ENCODE measurements around the gene CNMD. TPM values are rescaled to one million over a fixed set of nuclear protein-coding genes. Genes with fewer than 3 reads are reported as not detected.

The CNMD gene
- total RNA-seq, 2 experiments from 2014 or later = not detected

GRCh38 chr13:52677823-52678222 lies 61.8 kb downstream of the CNMD start:
- no peaks in the 10 kb centered on the region for H3K4me1 Mint-ChIP-seq (ENCODE audit: low read depth)
- ChIA-PET POLR2A (no interaction called here), CTCF (interaction anchor here (1.4 to 2.0 kb wide), 2 partner anchors 13 to 131 kb away, joined by 4 to 11 read pairs; no protein-coding TSS in a partner anchor)
- DNase-seq (no peak), ATAC-seq (no peak)
- no peaks in the 10 kb centered on the region for H3K27me3 Mint-ChIP-seq
- no peaks in the 10 kb centered on the region for H3K9me3 Mint-ChIP-seq
- intact Hi-C loops (cut with micrococcal nuclease) = no loop called here
- H3K36me3 Mint-ChIP-seq (ENCODE audit: low read depth) = peaks cover 19% of the 10 kb centered on the region
- H3K4me3 Mint-ChIP-seq = no peak overlapping the region
- TF ChIP-seq, protein P1, sequence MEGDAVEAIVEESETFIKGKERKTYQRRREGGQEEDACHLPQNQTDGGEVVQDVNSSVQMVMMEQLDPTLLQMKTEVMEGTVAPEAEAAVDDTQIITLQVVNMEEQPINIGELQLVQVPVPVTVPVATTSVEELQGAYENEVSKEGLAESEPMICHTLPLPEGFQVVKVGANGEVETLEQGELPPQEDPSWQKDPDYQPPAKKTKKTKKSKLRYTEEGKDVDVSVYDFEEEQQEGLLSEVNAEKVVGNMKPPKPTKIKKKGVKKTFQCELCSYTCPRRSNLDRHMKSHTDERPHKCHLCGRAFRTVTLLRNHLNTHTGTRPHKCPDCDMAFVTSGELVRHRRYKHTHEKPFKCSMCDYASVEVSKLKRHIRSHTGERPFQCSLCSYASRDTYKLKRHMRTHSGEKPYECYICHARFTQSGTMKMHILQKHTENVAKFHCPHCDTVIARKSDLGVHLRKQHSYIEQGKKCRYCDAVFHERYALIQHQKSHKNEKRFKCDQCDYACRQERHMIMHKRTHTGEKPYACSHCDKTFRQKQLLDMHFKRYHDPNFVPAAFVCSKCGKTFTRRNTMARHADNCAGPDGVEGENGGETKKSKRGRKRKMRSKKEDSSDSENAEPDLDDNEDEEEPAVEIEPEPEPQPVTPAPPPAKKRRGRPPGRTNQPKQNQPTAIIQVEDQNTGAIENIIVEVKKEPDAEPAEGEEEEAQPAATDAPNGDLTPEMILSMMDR (IDR thresholded peaks at IDR 0.05) = no peak
- no peak overlapping the region for H3K27ac Mint-ChIP-seq

DNA sequence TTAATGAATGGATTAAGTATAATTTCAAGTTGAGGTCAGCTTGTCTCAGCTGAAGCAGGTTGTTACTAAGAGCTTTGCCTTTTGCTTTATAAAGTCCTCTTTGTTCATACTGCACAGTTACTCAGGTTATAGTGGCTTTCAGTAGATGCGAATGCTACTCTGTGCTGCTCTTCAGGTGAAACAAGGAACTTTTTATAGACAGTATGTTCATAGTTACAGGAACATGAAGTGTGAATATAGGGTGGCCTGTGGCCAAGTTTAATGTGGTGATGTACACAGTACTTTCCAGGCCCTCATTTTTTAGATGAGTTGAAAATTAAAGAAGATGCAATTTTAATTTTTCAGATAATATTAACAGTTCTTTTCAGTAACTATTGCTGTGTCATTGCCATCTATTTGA lies 66.2 kb downstream of the CNMD start:
- Mint-ChIP-seq H3K27ac (no peak overlapping the region), H3K4me3 (no peak overlapping the region), H3K27me3 (no peaks in the 10 kb centered on the region), H3K4me1 (ENCODE audit: low read depth) (no peaks in the 10 kb centered on the region), H3K9me3 (no peaks in the 10 kb centered on the region), H3K36me3 (ENCODE audit: low read depth) (peaks cover 16% of the 10 kb centered on the region)
- ChIA-PET CTCF (no interaction called here), POLR2A (no interaction called here)
- intact Hi-C loops (cut with micrococcal nuclease) = no loop called here
- no peak for ATAC-seq
- no peak for DNase-seq
- TF ChIP-seq, protein P1 (IDR thresholded peaks at IDR 0.05) = no peak

- no peak overlapping the region for H3K4me3 Mint-ChIP-seq
- ATAC-seq = no peak
- no peaks in the 10 kb centered on the region for H3K9me3 Mint-ChIP-seq
- H3K4me1 Mint-ChIP-seq (ENCODE audit: low read depth) = no peaks in the 10 kb centered on the region
- DNase-seq = no peak
- no peaks in the 10 kb centered on the region for H3K27me3 Mint-ChIP-seq
- CTCF ChIA-PET = no interaction called here
- POLR2A ChIA-PET = no interaction called here
- peaks cover 18% of the 10 kb centered on the region for H3K36me3 Mint-ChIP-seq (ENCODE audit: low read depth)
- no peak overlapping the region for H3K27ac Mint-ChIP-seq
- intact Hi-C loops (cut with micrococcal nuclease) = no loop called here
- TF ChIP-seq, protein P1 (IDR thresholded peaks at IDR 0.05) = no peak
Measured at GRCh38 chr13:52670726-52671125, 68.9 kb downstream of the CNMD start.

GRCh38 chr13:52669677-52670076 lies 69.9 kb downstream of the CNMD start:
- peaks cover 2% of the 10 kb centered on the region for H3K4me1 Mint-ChIP-seq (ENCODE audit: low read depth)
- intact Hi-C loops (cut with micrococcal nuclease) = no loop called here
- DNase-seq (no peak), ATAC-seq (no peak)
- no peaks in the 10 kb centered on the region for H3K9me3 Mint-ChIP-seq
- H3K27ac Mint-ChIP-seq = no peak overlapping the region
- CTCF ChIA-PET = no interaction called here
- TF ChIP-seq, protein P1 (IDR thresholded peaks at IDR 0.05) = peak; percentile 27
- H3K27me3 Mint-ChIP-seq = no peaks in the 10 kb centered on the region
- no peak overlapping the region for H3K4me3 Mint-ChIP-seq
- POLR2A ChIA-PET = interaction anchor here (0.8 kb wide), 1 partner anchor 15 kb away, joined by 3 read pairs; no protein-coding TSS in a partner anchor
- peaks cover 18% of the 10 kb centered on the region for H3K36me3 Mint-ChIP-seq (ENCODE audit: low read depth)

- intact Hi-C loops (cut with micrococcal nuclease) = no loop called here
- Mint-ChIP-seq H3K9me3 (no peaks in the 10 kb centered on the region), H3K27ac (no peak overlapping the region)
Measured at GRCh38 chr13:52665325-52665724, 74.3 kb downstream of the CNMD start.

More at GRCh38 chr13:52665325-52665724, 74.3 kb downstream of the CNMD start:
- TF ChIP-seq, protein P1 (IDR thresholded peaks at IDR 0.05) = peak; percentile 55
- Mint-ChIP-seq H3K27me3 (no peaks in the 10 kb centered on the region), H3K36me3 (ENCODE audit: low read depth) (peaks cover 19% of the 10 kb centered on the region), H3K4me1 (ENCODE audit: low read depth) (peaks cover 2% of the 10 kb centered on the region), H3K4me3 (no peak overlapping the region)
- ChIA-PET CTCF (interaction anchor here (0.7 to 2.4 kb wide), 13 partner anchors 8 to 585 kb away, joined by 3 to 33 read pairs (median 4); partner anchors contain the start of gene SUGT1), POLR2A (interaction anchor here (1.3 kb wide), 1 partner anchor 13 kb away, joined by 6 read pairs; the partner anchor contains the start of gene SUGT1)
- ATAC-seq (peak; percentile 45), DNase-seq (no peak)
